Stimulated activated CD8-positive, alpha-beta memory T cell treated with anti-CD3 and anti-CD28 coated beads, Interleukin-7, amount 100 ng/mL, for 48 hours (primary cell): ENCODE measurements around the gene SGPL1.

Source experiments
- DNase-seq, 2 donors: peaks; one replicate each; pipeline ENCODE4 v3.0.0-alpha.2; 2020; ENCODE audit warnings: low read depth in 1 of 2; ENCODE audit errors: extremely low read depth in 1 of 2

SGPL1 gene

DNA sequence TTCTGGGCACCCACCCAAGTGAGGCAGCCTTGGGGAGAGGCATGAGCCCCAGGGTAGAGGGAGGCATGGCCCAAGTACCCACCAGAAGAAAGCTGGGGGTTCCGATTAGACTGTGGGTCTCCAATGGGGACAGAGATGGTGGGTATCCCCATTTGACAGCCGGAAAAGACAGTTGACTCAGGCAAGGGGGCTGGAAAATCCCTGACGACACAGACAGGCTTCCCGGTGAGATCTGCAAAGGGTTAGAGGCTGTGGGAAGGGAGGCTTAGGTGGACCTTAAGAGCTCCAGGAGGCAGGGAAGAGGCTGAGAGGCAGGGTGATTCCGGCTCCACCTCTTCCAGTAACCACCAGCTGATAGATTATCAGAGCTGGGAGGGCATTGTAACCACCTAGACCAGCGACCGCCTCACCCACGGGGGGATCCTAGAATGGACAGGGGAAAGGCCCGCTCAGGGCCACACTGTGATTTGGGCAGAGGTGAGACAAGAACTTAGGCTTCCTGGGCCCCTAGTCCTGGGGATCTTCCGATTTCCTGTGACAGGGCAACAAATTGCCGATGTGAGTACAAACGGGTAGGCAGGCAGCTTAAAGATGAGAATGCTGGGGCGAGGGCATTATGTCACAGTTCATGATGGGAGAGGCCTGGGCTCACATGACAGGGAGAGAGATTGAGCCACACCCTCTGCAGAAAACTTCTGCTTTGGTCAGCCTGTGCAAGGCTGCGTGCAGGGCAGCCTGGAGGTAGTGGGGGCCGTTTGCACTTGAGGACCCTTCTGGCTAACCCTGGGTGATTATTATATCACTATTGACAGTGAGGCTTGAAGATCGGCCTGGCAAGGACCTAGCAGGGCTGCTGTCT is 36.0 kb upstream of the SGPL1 start:
- DNase-seq: no peak

DNA sequence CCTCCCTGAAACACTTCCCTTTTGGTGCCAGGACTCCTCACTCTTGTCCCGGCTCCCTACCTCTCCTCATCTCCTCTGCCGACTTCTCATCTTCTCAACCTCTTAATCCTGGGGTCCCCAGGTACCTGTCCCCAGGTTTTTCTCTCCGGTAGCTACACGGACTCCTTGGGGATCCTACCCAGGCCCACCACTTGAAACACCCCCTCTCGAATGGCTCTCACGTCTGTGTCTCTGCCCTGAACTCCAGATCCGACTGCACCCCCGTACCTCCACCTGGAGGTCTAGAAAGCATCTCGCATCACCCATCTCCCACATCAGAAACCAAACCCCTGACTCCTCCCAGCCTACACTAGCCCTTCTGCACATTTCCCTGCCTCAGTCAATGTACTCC is 35.4 kb upstream of the SGPL1 start:
- no peak for DNase-seq

DNA sequence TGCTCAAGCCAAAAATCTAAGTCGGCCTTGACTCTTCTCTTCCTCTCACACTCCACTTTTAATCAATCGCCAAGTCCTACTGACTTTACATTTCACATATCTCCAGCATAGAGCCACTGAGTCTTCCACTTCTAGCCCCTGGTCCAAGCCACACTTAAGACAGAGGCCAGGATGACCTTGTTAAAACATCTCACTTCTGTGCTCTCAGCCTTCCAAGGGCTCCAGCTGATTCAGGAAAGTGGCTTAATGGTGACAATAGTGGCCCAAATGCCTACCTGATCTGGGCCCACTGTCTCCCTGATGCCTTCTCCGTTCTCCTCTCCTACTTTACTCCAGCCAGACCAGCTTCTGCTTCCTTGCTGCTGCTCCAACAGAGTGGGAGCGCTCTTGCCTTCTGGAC is 35.0 kb upstream of the SGPL1 start:
- no peak for DNase-seq

DNA sequence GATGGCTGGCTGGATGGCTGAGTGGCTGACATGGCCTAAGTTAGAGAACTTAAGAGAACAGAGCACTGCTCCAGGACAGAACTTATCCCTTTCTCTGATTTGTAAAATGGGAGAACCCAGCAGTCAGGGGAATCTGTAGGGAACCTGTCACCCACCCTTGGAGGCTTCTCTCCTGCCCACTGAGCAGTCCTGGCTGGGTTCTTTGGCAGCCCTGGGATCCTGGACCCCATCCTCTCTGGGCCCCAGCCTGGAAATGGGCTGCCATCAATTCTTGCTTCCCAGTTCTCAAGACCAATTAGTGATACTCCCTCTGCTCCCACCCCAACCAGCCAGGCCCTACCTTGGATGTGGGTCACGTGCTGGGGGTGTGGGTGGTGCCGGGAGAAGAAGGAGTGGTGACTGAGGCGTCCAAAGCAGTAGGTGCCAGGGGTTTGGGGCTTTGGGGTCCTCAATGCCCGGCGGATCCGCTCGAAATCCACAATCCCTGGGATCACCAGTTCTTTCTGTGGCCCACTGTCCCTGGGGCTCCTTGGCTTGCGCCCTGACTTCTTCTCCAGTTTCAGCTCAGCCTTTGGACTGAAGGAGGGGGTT is 34.2 kb upstream of the SGPL1 start:
- no peak for DNase-seq

DNA sequence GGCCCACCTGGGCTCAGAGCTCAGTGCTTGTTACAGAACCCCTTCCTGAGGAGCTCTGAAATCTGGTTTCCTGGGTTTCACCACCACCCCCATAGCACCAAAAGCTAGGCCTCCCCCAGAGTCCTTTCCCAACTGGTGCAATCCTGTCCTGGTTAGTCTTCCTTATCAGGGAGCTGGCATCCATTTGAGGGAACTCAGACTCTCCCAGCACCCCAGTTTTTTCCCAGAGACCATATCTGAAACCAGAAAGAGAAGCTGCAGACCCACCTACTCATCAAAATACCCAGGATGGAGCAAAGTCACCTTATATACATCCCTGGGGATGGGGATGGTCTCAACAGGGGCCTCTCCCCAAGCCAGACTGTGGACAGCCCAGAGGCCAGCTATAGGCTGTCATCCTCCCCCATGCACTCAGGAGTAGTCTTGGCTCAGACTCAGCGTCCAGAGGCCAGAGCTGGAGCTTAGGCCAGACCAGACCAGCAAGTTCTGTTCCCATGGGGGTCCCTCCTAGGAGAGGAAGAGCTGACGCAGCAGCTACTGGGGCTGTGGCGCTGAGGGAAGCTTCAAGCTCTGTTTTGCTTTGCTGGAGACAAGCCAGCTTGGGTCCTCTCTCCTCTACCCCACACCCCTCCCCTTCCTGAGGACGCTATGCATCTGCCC is 33.5 kb upstream of the SGPL1 start:
- DNase-seq: no peak

DNA sequence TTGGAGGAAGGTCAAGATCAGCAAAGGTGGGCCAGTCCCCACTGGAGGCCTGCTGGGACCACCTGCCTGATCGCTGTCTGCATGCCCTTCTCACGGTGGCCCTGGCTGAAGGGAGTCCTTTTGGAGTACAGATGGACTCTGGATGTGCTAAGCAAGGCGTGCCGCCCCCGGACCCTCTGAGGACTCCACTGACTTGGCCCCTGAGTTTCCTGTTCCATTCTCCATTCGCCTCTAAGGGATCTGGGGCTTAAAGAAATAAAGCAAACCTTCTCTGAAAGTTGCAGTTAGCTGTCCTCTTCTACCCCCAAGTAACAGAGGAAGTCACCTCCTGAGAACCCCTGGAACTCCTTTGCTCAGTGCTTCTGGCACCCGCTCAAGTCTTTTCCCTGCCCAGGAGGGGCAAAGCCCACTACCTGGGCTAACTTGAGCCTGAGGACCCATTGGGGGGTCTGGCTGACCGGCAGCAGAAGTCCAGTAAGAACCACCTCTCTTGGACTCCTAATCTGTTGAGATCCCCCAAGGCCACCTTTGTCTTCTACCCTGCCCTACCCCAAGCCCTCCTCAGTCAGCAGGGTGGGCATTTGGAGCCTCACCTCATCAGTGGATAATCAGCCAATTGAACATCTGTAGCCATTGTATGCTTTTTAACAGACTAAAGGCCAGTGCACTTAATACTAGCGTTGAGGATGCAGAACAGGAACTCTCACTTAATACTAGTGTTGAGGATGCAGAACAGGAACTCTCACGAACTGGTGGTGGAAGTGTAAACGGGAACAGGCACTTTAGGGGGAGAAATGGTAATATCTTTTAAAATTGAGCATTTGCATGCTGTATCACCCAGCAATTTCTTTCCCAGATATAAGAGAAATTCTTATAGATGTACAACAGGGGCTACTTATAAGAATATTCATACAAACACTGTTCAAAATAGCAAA is 32.7 kb upstream of the SGPL1 start:
- DNase-seq: no peak

DNA sequence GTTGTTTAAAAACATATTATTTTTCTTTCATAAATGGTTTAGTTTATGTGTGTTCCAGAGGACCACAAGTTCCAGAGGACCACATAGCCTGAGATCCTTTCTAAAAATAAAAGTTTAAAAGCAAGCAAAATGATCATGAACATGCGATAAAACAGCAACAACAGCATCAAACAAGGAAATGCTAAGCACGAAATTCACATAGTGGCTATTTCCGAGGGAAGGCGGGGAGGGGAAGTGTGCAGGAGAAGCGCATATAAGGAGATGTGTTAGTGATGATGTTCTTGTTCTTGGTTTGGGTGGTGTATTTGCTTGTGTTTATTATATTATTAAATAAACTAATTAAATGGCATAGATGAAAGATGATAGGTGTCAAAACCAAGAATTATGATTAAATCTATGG is 31.7 kb upstream of the SGPL1 start:
- DNase-seq: no peak

DNA sequence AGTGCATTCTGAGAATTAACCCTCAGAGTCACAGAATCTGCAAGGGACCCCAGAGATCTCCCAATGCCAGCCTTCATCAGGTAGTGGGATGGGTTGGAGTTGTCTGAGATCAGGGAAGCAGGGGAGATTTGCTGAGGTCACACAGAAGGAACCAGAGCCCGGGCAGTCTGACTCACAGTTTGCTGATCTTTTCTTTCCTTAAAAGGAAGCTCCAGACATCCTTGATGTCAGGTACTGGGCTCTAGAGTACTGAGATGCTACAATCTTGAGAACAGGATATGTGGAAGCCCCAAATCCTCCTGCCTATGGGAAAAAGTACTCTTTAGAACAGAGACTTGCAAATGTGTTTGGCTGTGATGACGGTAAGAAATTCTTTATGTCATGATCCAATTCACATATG is 31.3 kb upstream of the SGPL1 start:
- no peak for DNase-seq

DNA sequence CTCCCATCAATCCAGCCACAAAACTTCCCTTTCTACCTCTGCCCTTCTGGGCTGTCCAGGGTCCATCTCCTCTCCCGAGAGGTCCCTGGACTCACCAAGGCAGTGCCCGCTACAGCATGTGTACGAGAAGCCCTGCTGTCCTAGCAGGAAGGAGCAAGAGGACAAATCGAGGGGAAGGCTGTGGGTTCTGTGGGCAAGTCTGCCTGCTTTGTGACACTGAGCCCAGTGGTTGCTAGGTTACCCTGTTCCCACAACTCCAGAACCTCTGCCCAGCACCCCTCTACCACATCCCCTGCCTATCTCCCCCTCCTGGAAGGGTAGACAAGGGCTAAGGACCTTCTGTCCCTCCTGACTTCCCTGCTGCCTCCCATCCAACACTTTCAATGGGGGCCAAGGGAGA is 30.6 kb upstream of the SGPL1 start, which contains the start of gene TBATA:
Gene TBATA (minus strand): TSS at position 188 of the 400 bp plus-strand sequence. CDS start 1,998 bp downstream, outside the sequence.
- no peak for DNase-seq

DNA sequence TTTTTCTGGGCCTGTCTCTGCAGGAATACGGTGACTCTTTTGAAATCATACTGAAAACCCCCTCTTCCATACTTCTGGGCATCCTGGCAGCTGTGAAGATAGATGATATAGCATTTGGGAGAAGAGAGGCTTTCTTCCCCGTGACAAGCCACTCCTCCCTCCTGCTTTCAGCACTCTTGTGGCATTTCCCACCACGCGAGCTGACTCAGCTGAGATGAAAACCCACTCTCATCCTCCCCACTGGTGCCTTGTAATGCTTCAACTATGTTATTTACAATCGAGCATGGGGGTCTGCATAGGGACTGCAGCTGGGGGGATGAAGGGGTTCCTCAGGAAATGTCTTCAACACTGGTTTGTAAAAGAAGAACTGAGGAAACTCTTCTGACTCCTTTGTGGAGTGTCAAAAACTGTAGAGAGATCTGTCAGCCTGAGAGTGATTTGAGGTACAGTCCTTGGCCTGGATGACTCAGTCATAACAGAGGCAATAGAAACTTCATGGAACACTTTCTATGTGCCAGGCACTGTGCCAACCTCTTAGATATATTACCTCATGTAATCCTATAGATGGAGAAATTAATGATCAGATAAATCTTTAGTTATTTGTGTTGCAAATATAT is 28.8 kb upstream of the SGPL1 start:
- peak in 1 of 2 donors; percentile 9 for DNase-seq

DNA sequence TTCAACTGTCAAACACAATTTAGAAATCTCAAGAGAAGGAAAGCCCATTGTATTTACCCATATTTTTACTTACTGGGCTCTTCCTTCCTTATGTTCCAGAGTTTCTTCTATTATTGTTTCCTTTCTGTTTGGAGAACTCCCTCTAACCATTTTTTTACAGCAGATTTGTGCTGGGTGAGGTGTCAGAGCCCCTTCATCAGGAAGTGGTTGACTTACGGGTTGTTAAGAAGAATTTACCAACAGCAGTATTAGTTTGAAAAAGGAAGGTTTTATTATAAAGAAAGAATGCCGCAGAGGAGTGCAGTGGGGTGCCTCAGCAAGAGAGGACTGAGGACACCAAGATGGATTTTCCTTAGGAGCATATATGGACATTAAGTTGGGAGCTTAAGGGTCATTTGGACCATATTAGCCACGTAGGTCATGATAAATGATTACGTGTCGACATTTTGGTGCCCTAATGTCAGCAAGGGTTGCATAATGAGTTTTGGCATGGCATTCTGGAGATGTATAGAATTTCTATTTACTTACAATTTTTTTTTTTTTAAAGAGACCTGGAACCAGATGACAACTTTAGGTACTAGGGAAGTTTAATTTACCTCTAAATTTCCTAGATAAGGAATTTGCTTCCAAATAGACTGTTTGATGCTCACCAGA is 24.2 kb upstream of the SGPL1 start:
- DNase-seq: no peak

DNA sequence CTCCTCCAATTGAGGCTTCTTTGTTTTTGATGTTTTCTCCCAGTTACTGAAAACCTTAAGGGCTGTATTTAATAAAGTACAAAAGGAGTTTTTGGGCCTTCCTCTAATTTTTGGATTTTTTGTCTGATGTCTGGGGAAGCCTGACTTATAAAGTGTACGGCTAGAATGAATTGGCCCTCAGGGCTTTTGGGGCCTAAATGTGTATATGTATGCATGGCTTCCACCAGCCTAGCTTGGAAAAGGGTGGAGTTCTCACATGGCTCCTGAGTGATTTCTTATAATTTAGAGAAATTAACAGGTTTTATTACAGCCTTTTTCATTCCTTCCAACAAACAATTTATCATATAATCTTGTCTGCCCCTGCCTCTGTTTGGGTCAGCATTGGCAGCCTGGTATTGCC is 20.1 kb upstream of the SGPL1 start:
- no peak for DNase-seq

DNA sequence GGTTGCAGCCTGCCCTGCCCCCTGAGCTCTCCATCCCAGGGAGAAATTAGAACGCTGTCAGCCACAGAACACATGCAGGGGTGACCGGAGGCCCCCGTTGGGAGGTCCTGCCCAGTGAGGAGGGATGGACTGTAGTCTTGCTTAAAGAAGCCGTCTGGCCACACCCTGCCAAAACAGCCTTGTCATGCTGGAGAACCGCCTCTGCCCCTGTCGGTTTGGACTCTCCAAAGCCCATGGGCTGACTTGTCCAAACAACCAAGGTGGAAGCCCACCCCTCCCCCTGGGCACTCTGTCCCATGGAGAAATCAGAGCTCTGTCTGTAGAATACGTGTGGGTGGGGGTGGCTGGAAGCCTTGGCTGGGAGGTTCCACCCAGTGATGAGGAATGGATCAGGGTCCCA is 17.9 kb upstream of the SGPL1 start:
- no peak for DNase-seq

DNA sequence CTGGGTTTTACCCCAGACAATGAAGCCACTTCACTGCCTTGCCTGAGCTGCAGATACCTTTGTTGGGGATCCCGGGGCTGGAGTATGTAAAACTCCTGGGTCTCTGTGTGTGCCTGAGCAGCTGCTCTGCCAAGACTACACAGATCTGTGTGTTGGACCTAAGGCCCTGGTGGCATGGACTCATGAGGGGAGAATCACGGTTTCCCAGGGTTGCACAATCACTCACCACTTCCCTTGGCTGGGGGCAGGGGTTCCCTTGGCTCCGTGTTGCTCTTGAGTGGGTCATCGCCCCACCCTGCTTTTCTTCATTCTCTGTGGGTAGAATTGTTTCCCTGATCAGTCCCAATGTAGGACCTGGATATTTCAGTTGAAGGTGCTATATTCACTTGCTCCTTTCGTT is 16.6 kb upstream of the SGPL1 start:
- no peak for DNase-seq

DNA sequence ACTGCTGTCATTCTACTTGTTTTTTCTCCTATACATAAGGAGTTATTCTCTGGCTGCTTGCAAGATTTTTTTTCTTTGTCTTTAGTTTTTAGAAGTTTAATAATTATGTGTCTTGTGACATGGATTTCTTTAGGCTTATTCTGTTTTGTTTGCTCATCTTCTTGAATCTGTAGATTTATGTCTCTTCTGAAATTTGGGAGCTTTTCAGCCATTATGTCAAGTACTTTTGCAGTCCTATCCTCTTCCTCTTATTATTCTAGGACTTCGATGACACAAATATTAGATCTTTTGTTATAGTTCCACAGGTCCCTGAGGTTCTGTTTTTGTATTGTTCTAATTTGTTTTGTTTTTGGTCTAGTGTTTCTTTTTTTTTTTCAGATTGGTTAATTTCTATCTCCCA is 13.9 kb upstream of the SGPL1 start:
- DNase-seq: no peak

DNA sequence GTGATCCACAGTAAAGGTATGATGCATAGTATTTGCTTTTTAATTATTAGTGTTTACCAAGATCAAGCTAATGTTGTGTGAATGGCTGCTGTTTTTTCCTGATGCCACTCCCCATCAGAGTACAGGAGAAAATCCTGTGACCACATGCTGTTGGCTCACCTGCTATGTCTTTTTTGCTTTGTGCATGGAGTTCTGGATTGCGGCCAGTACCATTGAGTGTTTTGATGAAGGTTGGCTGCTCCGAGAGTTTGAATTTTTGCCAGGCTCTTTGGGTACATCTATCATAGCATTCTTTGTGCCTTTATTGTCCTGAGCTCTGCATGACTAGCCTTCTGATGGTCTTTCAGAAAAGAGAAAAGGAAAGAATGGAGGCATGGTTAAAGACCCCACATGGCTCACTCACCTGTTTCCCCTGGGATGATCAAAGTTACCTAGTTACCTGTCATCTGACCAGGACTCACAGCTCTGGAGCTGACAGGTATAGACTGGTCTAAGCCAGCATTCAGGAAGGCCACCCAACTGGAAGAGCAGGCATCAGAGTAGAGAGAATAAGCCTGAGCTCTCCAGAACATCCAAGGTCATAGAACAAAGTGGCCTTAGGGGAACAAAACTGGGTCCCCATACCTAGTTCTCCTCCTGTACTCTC is 11.8 kb upstream of the SGPL1 start:
- no peak for DNase-seq

DNA sequence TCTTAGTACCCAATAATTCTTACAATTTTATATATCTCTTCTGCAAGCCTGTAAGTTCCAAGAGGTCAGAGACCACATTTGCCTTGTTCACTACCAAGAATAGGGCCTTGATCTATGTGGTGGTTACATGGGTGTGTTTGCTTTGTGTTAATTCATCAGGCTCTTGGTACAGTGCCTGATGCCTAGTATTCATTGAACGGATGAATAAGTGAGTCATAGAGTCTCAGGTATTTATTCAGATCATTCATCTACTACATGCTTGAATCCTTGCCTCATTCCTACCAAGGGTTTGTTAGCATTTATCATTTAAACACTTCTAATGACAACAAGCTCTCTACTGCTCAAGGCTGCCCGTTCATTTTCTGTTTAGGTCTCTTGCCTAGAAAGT is 11.3 kb upstream of the SGPL1 start:
- DNase-seq: no peak

DNA sequence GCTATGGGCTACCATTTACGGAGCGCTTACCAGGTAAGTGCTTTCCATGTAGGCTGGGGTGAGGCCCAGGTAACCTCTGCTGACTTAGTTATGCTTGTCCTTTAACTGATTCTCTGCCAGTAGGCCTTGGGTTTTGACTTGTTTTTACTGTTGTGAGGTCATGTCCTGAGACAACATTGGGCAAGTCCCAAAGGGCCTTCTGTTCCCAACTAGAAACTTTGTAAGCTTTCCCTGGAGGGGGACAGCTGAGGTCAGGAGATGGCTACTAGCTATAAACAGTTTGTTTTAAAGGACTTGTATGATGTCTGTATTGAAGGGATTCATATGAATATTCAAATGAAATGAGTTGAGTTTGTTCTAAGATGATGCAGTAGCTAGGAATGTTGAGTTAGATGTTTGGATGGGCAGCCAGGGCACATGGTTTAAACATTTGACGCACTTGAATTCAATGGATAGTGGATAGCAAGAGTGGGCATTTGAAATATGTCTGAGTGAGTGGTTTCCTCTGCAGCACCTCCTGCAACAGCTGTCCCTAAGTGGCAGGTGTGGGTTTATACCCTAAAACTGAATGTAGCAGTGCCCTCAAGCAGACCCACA is 10.0 kb upstream of the SGPL1 start:
- DNase-seq: no peak

DNA sequence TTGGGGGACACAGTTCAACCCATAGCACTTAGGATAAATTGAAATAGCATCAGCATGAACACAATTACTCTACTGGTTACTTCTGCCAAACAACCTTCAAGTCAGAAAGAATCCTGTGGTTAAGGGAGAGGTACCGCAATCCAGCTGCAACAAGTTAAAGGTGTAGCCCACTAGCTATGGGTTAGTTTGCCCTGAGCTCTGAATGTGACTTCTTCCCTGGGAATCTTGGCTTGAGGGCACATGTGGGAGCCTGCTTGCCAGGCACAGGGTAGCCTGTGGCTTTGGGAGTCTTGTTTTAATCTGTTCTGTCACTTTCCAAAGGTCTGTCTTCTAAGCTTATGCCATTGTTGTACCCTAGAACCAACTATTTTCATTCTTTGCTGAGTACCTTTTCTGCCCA is 8.9 kb upstream of the SGPL1 start:
- DNase-seq: no peak
